ENCODE results near the gene C10orf67.
A peak's percentile ranks its signal among the peaks of the same experiment; 100 is the strongest.
"Not testable (repeated sequence)": the region's sequence is repeated elsewhere in the genome, so short reads cannot be mapped to it uniquely, and the experiment has no call there.

C10orf67 gene

DNA sequence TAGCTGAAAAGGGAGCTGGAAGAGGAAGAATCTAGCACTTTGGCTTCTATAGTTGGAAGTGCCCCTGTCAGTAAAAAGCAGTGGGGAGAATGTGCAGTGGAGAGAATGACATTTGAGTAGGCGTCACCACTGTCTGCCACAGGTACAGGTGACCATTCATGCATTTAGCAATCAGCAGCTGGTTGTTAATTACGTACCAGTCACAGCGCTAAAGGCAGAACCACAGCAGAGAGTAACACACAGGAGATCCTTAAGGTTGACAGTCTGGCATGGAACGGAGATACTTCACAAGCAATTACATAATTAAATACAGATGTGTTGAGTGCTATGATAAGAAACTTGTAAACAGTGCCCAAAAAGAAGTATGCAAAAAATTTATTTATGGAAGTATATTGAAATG lies 24.8 kb downstream of the C10orf67 start:
- DNase-seq: no peak

DNA sequence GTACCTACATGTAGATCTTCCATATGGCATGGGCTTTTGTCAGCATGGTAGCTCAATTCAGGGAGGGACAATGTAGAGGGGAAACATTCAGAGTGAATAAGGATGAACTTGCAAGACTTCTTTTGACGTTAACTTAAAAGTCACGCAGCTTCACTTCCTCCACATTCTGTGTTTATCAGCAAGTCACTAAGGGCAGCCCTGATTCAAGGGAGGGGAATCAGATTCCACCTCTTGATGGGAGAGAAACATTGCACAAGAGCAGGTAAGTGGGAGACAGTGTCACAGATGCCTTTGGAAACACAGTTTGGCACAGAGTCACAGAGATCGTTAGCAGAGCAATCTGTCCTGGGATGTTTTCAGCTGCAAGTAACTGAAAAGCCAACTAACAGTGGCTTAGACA lies 26.2 kb downstream of the C10orf67 start:
- DNase-seq: no peak

DNA sequence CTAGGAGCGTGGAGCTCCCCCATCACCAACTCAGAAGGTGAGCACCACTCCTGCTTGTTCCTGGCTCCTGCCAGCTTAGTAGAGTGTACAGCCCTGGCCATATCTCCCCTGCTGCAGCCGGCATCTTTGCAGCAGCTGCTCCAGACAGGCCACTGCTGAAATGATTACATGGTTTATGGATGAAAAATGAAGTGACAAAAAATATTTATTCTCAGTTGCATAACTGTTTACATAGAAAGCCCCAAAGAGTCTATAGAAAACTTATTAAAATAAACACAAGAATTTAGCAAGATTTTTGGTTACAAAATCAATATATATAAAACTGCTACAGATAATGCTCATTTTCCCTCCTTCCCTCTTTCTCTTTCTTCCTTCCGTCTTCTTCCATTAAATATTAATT lies 27.2 kb downstream of the C10orf67 start:
- no peak for DNase-seq

DNA sequence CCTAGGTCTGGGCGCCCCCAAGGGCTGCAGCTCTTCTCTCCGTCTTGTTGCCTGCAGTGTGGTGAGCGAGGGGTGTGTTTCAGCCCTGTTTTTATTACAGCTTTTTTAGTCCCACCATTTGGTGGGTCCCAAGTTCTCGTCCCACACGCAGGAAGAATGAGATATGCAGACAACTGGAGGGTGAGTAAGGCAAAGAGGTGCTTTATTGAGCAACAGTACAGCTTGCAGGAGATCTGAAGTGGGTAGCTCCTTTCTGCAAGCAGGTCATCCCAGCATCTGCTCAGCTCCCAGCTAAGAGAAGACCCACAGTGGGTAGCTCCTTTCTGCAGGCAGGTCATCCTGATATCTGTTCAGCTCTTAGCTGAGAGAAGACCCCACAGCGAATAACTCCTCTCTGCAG lies 28.2 kb downstream of the C10orf67 start:
- no peak for DNase-seq

DNA sequence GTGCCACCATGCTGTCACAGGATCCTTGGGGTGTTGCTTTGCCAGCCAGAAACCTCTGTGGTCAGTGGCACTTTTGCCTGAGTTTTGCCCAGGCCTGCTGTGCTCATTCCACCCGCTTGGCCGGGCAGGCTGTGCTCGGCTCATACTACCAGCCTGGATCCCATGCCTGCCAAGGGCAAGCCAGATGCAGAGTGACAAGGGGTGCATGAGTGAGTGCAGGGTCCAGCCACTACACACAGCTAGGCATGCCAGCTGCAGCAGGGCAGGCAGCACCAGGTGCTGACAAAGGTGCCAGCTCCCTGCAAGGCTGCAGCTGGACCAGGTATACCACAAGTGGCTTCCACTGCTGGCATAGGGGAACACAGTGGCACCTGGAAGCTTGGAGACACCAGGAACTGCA lies 28.6 kb downstream of the C10orf67 start:
- DNase-seq: no peak

DNA sequence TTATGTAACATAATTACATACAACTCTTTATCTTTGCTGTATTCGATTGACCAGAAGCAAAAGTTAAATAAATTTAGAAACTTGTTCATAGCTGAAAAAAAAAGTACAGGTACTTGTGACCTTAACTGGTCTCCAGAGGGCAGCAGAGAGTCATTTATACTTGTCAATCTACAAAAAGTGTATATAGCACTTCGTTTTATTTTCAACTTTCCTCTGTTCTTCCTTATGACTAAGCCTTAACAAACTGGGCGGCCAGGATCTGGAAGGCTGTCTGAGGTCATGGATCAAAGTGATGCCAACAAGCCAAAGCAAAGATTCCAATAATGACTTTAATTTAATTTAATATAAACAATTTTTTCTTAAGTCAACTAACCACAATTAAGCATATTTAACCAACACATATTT lies 29.8 kb downstream of the C10orf67 start:
- peak; percentile 31 for DNase-seq

DNA sequence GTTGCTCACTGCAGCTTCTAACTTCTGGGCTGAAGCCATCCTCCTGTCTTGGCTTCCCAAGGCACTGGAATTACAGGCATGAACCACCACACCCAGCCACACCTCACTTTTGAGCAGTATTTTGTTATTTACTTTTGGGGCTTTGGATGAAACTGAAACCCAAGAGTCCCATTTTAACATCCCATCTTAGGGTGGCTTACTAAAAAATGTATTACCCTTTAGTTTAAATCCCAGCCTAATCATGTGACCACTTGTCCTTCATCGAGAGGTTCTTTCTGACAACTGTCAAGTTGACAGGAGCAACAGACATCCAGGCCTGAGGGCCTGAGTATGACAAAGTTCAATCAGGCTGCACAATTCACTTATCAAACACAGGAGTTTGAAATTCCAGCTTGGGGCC lies 33.6 kb downstream of the C10orf67 start:
- DNase-seq: no peak

DNA sequence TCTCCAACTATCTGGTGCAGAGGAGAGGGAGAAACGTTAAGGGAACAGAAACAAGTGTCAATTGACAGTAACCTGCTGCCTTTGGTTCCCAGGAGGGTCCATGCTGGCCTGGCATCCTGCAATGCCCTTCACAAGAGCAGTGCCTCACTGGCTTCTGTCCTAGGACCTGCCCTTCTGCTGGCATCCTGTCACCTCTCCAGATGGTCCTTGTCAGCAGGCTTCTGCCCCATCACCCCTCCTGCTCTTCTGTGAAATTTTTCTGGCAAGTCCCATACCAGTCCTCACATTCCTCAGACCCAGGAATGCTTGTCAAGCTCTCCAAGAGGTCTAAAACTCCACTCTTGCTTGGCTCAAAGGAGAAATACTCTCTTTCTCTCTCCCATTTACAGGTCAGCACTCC lies 34.2 kb downstream of the C10orf67 start:
- DNase-seq: no peak

DNA sequence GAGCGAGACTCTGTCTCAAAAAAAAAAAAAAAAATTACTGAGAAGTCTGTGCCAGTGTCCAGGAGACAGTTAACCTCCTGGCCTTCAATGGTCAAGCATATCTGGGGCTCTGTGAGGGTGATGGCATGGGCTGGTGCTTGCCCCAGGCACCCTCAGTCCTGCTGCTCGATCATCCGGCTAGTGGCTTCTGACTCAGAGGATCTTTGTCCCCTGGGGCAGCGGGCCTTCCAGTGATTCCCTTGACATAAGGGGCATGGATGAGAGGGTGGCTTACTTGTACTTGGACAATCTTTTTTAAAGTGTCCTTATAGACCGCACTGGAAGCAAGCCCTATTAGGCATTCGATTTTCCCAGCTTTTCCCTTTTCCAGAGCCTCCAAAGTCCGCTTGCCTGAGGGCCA lies 44.6 kb downstream of the C10orf67 start:
- not testable (repeated sequence) for DNase-seq

DNA sequence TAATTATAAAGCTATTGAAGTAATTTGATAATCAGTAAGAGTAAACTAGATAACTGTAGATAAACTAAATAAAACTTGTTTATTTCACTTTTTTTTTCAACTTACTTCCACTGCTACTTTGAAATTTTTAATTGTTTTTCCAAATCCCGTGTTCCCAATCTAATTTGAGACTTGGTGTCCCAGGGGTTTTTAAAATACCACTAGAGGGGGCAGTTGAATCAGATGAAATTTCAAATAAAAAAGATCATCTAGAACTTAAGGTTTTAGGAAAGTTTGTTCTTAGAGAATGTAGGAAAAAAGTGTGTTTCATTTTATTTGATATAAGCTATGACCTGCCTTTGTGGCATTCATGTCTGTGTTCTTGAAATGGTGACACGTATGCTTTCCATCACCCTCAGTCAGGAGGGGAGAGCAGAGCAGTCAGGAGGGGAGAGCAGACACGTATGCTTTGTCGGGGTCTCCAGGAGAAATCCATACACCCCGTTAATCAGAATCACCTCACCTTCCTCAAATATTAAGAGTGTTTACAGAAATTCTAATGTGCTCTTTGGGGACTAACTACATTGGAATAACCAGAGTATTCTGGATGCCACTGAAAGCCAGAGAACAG lies 49.9 kb downstream of the C10orf67 start:
- peak; percentile 6 for DNase-seq

DNA sequence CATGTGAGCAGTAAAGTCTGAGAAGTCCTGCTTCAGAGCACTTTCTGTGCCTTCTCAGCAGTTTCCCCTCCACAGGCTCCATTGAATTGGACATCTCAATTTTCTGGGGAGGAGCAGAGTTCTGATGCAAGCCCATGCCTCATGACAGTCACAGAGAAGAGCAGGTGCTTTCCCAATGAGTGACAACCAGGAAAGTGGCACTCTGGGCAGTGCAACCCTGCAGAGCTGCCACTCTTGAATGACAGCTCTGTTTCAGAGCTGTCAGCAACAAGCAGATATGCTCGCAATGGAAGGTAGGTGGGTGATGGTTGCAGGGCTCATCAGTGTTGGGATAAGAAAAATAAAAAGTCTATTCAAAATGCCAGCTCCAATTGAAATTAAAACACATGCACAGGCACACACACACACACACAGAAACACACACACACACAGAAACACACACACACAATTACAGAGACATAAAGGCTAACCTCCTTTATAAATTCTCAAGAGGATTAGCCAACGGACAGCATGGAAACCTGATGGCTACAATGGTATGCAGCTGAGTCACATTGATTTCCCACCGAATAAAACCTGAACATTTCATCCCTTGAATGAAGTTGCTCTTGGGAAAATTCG lies 50.5 kb downstream of the C10orf67 start:
- no peak for DNase-seq

DNA sequence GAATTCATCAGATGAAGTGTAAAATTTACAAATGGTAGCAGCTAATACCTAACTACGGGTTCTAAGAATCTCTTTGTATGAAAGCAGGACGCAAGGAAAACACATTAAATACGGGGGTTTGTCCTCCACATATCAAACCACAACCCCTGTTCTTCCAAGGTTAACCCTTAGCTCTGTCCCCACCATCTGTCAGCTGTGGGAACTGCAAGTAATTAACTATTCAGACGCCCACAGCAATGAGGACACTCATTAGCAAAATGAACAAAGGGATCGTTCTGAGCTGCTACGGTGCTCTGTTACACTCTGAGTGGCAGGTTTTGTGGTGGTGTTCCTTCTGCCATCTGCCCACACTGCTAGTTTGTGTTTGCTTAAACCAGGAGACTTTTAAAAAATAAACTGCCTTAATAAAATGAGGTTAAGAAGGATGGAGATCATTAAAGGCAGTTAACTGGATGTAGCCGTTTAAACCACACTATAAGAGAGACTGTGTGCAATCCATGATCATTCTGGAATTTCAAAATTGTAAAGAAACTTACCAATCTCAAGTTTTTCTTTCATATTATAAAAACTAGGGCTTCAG lies 51.4 kb downstream of the C10orf67 start:
- peak; percentile 47 for DNase-seq

DNA sequence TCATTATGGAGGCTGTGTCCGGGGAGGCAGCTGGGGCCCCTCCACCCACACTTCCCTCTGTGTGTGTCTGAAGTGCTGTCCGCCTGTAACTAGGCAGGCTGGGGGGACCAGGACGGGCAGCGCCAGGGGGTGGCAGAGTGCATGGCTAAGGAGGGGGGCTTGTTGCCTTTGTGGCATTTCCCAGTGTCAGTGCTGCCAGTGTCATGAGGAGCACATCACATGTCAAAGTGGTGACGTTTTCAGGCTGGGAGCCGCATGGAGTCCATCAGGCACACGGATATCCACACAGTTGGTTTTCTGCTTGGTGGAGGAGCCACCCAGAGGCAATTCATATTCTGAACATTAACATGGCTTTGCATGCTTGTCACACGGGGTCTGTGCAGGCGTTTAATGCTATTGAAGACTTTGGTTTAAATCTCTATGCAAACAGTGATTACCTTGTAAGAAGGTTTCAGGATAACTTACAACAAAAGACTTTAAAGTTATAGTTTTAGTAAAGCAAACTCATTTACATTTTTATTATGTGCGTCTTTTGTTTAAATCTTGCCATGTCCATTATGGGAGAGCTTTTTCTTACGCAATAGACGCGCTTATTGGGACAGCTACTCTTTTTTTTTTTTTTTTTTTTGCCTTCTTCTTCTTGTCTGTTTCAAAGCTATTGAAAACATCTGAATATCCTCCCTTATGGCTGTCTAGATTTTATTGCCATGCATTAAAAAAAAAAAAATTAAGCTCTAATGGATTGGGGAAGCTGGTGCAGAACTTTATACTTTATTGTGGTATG lies 52.9 kb downstream of the C10orf67 start:
- DNase-seq: peak; percentile 9

DNA sequence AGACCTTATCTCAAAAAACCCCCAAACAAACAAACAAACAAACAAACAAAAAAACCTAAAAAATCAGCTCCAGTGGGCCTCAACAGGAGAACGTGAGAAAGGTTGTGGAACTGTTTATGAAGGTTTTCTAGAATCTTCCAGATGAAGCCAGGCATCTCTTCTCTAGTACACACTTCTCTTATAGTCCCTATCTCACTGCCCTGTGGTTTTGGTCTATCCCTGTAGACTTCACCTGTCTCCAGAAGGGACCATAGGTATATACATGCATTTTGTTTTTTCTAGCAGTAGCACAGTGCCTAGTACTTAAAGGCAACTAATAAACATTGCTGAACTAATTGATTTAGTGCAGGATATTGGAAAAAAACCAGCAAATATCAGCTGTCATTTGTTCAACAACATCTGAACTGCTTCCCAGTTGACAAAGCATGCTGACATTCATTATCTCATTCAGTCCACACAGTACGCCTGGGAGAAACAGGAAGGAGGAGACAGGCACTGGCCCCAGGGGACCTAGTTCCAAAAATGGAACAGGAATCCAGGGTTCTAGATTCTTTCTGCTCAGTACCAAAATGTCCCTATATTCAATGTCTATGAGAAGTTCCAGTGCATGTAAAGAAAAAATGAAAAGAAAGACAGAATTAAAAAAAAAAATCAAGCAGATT lies 59.8 kb downstream of the C10orf67 start:
- no peak for DNase-seq

DNA sequence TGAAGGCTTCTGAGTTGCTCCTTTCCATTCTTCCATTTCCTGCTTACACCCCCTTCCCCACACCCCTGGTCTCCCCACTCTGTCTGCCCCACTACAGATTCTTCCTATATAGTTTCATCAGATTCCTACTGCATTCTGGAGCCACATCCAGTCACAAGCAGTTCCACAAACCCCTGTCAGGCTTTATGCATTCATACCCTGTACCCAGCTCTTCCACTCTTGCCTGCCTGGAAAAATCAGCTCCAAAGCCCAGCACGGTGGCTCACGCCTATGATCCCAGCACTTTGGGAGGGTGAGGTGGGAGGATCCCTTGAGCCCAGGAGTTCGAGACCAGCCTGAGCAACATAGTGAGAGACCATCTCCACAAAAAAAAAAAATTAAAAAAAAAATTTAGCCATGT lies 60.4 kb downstream of the C10orf67 start:
- DNase-seq: no peak

DNA sequence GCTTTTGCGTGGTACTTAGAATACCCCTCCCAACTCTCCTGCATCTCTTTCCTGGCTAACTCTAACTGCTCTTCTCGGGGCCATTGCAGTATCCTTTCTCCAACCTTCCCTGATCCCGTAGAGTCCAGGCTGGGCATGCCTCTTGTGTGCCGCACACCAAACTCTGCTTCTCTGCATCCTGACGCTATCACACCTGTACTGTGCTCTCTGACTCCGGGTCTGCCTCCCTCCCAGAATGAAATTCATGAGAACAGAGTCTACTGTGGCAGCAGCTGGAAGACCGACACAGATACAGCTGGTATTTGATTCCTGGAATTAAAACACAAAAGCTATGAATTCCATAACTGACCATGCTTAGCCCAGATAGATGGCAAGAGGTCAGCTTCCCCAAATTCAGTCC lies 60.9 kb downstream of the C10orf67 start:
- DNase-seq: no peak

DNA sequence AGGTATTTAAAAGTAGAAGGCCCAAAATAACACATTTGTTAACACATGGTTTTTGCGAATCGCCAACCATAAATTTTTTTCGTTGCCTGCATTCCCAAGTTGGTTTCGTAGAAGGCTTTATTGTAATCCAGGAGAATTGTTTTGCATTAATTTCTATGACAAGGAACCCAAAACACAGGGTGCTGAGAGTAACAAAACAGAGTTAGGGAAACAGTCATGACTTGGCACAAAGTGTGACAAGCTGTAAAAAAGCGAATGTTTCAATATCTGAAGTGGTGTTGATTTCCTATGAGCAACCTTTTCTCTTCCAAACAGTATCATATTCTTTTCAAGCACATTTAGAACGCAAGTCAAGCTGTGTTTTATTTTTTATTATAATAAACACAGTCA lies 63.6 kb downstream of the C10orf67 start:
- DNase-seq: no peak

DNA sequence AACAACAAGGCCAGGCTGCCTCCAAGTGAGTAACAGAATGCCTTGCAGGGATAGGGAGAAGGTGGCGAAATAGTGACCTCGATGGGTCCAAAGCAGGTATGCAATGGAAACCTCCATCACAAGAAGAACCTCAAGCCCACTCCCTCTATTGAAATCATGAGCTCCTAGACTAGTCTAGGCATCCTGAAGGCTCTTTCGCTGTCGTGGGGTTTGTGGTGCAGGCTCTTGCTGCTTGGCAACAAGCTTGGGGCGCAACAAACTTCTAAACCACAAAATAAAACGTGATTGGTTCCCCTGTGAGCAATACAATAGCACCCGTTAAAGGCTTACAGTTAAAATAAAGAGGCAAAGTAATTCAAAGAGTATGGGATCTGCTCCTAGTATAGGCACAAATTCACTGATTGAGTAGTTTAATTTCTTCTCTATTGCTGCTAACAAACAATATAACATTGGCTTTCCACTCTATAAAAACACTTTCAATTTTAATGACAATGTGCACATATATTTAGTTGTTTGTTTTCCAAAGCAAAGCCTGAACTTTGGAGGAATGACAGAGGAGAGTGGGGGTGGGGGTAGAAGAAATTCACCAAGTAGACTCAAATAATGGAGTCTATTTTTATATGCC lies 64.1 kb downstream of the C10orf67 start:
- no peak for DNase-seq

DNA sequence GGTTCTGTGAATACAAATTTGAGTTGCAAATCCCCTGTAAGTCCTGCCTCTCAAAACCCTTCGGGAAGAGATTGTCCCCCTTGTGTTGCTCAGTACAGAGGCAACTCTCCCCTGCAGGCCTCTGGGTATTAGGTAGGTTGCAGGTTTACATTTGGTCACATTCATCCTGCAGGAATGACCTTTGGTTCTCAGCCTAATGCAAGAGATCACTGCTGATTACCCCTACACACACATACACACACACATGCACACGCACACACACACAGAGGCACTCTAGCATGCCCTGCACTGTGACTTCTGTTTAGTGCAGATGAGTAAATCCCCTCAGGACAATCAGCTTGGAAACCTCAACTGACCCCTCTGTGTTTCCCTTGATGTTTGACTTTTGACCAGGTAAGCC lies 69.2 kb downstream of the C10orf67 start:
- DNase-seq: no peak

DNA sequence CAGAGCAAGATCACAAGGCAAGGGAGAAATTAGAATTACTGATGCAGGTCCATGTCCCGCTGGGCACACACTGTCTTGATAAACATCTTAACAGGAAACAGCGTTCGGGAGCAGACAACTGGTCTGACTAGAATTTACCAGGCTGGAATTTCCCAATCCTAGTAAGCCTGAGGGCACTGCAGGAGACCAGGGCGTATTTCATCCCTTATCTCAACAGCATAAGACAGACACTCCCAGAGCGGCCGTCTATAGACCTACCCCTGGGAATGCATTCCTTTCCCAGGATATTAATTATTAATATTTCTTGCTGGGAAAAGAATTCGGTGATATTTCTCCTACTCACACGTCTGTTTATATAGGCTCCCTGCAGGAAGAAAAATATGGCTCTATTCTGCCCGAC lies 70.4 kb downstream of the C10orf67 start:
- not testable (repeated sequence) for DNase-seq

DNA sequence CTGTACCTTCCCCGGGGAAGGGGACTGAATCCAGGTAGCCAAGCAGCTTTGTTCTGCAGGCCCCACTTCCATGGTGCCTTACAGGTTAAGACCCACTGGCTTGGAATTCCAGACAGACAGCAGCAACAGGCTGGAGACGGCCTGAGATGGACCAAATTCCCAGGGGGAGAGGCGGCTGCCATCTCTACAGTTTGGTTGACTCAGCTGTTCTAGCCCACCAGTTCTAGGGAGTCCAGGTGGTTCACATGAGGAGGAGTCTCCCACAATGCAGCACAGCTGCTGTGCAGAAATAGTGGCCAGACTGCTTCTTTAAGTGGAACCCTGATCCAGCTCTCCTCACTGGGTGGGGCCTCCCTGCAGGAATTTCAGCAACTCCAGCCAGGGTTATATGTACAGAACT lies 74.1 kb downstream of the C10orf67 start:
- DNase-seq: no peak

DNA sequence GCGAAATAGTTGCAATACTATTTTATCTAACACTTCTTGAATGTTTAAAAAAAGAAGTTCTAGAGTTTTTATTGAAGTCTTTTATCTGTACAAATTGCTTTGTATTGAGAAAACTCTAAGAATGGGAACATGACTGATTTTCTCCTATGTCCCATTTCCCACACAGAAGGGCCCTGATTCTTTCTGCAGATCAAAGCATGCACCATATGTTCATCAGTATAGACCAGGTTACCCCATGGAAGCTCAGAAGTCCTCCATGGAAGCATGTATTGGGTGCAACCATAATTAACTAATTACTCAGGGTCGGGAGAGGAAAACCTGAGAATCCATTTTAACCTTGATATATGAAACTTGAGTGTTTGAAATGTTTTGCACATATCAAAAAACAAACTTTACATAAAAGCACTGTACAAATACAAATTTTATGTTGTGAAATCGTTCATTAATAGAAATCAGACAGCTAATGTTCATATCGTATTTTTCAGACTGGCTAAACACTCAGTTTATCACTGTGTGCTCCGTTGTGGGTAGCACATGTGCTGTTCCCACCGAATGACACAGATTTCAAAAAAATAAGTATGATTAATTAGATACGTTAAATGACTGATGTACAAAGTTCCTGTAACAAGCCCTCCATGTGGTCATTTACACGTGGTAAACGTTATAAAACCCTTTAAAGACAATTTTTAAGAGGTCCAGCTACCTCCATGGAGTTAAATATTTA lies 81.0 kb downstream of the C10orf67 start:
- DNase-seq: no peak

Data from NCI-H748 treated with DMSO at 0.1 percent for 48 hours (cell line).